Activated T-helper 2 cell treated with anti-CD3 and anti-CD28 coated beads, Interferon-gamma antibody, Interleukin-2, Interleukin-4, amounts not matched to agents 10 μg/mL and 5 μg/mL and 100 μg/mL, durations not matched to agents 14 hours and 24 hours and 36 hours (primary cell): ENCODE results near the gene GNG12. TPM values are rescaled to one million over a fixed set of nuclear protein-coding genes. Genes with fewer than 3 reads are reported as not detected.

Source experiments
- DNase-seq: peaks from one replicate; pipeline ENCODE4 v3.0.0; 2021; ENCODE audit warnings: low spot score
- H3K27ac Mint-ChIP-seq: one replicate; pipeline ENCODE4 v1.8.0; 2021; ENCODE audit warnings: mixed read lengths
- H3K27me3 Mint-ChIP-seq: one replicate; pipeline ENCODE4 v1.8.0; 2021; ENCODE audit warnings: low read depth, mixed read lengths
- H3K36me3 Mint-ChIP-seq: one replicate; pipeline ENCODE4 v1.8.0; 2021; ENCODE audit warnings: low read depth, mixed read lengths
- H3K4me1 Mint-ChIP-seq: one replicate; pipeline ENCODE4 v1.8.0; 2021; ENCODE audit warnings: low read depth, mixed read lengths
- H3K4me3 Mint-ChIP-seq: one replicate; pipeline ENCODE4 v1.8.0; 2021; ENCODE audit warnings: low read depth, mild to moderate bottlenecking, moderate library complexity, mixed read lengths
- H3K9me3 Mint-ChIP-seq: one replicate; pipeline ENCODE4 v1.8.0; 2021; ENCODE audit warnings: mixed read lengths
- intact Hi-C: fragments of 100-400 bp; cut with micrococcal nuclease; formaldehyde crosslinking; loops from one replicate; pipeline ENCODE4 v1.15.1; 2023
- total RNA-seq: library from RNA; stranded (reverse); gene quantifications from 2 replicates; pipeline ENCODE4 v1.2.3, GENCODE V29; 2022

GNG12 gene
- total RNA-seq, 1 donor from 2014 or later, result 0.16 TPM

DNA sequence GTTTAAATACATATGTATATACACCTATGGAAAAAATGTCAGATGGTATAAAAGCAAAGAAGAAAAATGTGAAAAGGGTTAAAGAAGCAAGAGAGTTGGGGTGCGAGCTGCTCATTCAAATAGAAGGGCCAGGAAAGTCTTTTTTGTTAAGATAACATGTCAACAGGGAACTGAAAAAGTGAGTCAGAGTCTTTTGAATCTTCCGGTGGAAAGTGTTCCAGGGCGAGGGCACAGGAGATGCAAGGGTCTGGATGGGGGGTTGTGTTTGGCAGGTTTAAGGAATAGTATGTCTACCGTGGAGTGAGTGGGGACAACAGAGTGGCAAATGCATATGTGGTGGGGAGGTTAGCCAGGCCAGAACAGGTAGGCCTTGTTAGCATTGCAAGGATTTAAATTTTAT lies 22.2 kb upstream of the GNG12 start:
- Mint-ChIP-seq H3K36me3 (no peaks in the 10 kb centered on the region), H3K9me3 (no peaks in the 10 kb centered on the region), H3K4me1 (no peaks in the 10 kb centered on the region), H3K4me3 (no peak overlapping the region), H3K27me3 (peaks cover 10% of the 10 kb centered on the region), H3K27ac (no peak overlapping the region)
- no peak for DNase-seq
- intact Hi-C loops, result no loop called here

DNA sequence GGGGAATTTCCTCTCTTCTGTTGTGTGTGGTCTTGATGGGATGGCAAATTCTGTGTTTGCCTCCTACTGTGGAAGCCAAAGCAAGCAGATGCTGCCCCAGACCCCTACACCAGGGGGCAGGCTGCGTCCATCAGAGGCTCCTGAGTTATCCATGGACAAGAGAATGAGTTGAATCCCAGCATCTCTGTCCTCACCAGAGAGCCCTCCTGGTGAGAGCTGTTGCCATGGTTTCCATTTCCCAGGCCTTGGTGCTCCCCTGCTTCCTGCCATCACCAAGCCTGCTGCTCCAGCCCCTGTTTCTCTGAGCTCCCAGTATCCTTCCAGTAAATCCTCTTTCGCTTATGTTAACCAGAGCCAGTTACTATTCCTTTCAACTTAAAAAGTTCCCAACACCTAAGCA lies 20.4 kb upstream of the GNG12 start:
- H3K9me3 Mint-ChIP-seq, result no peaks in the 10 kb centered on the region
- intact Hi-C loops, result loop anchor here (5.0 kb wide), 3 partner anchors 159 to 1884 kb away; no protein-coding TSS in a partner anchor
- H3K36me3 Mint-ChIP-seq, result no peaks in the 10 kb centered on the region
- no peak overlapping the region for H3K4me3 Mint-ChIP-seq
- H3K27me3 Mint-ChIP-seq, result peaks cover 10% of the 10 kb centered on the region
- no peak for DNase-seq
- no peaks in the 10 kb centered on the region for H3K4me1 Mint-ChIP-seq
- no peak overlapping the region for H3K27ac Mint-ChIP-seq

DNA sequence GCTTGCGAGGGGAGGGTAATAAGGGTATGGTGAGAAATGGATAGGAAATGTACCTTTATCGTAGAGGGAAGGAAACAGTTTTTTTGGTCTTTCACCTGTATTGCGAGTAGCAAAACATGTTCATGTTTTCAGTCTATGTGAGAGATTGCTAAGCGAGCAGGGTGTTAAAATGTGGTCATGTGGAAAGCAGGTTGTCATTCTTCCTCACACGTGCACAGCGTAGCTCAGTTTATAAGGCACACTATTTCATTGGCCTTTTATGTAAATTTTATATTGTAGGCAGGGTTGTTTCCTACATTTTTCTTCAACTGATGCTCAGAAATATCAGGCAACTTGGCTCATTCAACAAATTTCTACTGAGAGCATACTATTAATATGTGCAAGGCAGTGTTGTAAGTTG lies 18.5 kb upstream of the GNG12 start:
- Mint-ChIP-seq H3K27me3 (peaks cover 8% of the 10 kb centered on the region), H3K9me3 (no peaks in the 10 kb centered on the region), H3K27ac (no peak overlapping the region), H3K36me3 (no peaks in the 10 kb centered on the region), H3K4me3 (no peak overlapping the region), H3K4me1 (no peaks in the 10 kb centered on the region)
- DNase-seq, result no peak
- intact Hi-C loops, result loop anchor here (5.0 kb wide), 3 partner anchors 161 to 1886 kb away; no protein-coding TSS in a partner anchor

- Mint-ChIP-seq H3K27ac (no peak overlapping the region), H3K36me3 (no peaks in the 10 kb centered on the region), H3K27me3 (peaks cover 10% of the 10 kb centered on the region), H3K4me1 (no peaks in the 10 kb centered on the region), H3K4me3 (no peak overlapping the region), H3K9me3 (no peaks in the 10 kb centered on the region)
- DNase-seq, result no peak
- intact Hi-C loops, result loop anchor here (5.0 kb wide), 3 partner anchors 162 to 1887 kb away; no protein-coding TSS in a partner anchor
Measured at GRCh38 chr1:67850611-67851075, 17.4 kb upstream of the GNG12 start.

DNA sequence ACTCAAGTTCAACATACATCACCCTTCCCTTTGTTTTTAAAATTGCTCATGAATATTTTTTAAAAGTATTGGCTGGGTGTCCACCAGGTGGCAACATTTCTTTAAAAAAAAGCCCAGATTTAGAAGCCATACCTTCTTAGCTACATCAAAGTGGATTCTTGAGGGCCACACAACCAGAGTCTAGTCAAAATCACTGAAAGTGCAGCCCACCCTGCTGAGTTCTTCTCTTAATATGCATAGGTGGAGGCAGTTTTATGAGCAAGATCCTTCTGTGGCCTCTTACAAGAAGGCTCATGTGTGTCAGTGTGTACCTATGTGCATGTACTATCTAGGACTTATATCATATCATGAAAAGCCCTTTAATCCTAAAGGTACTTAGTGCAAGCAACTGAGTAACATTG lies 16.9 kb upstream of the GNG12 start:
- intact Hi-C loops, result loop anchor here (5.0 kb wide), 3 partner anchors 162 to 1887 kb away; no protein-coding TSS in a partner anchor
- H3K9me3 Mint-ChIP-seq, result no peaks in the 10 kb centered on the region
- no peak overlapping the region for H3K27ac Mint-ChIP-seq
- no peak for DNase-seq
- no peak overlapping the region for H3K4me3 Mint-ChIP-seq
- peaks cover 6% of the 10 kb centered on the region for H3K27me3 Mint-ChIP-seq
- no peaks in the 10 kb centered on the region for H3K36me3 Mint-ChIP-seq
- H3K4me1 Mint-ChIP-seq, result no peaks in the 10 kb centered on the region

DNA sequence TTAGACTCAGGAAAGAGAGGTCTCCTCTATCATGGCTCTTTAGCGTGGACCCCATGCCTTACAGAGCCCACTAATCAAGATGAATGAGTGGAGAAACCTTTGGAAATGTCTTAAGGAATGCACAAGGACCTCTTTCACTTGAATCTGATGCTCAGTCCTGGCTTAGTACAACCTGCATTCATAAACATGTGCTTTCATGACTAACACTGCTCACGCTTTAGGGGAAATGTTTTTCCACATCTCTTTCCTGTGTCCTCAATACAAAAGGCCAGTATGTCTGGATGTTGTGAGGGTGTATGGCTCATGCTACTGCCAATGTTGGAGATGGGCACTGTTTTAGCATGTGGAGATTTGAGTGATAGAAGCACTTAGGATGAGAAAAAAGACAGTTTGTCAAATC lies 14.2 kb upstream of the GNG12 start:
- Mint-ChIP-seq H3K27me3 (peaks cover 11% of the 10 kb centered on the region), H3K36me3 (no peaks in the 10 kb centered on the region), H3K27ac (no peak overlapping the region), H3K4me3 (no peak overlapping the region), H3K4me1 (no peaks in the 10 kb centered on the region), H3K9me3 (no peaks in the 10 kb centered on the region)
- DNase-seq, result no peak
- intact Hi-C loops, result no loop called here

DNA sequence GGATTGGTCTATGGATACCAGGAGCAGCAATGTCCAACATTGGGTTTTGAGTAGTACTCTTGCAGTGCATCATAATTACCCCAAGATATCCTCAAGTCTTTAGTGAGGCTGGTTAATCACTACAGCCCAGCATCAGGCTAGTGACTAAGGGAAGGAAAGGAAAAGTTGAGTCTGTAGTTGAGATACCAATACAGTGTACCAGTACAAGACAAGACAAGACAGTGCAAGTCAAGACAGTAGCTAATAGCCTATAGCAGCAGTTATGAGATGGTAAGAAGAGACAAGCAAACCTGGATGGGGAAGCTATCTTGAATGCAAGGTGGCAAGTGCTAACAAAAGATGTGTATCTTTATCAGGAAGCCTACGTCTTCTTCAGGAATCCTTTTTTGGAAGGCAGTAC lies 13.3 kb upstream of the GNG12 start:
- no peaks in the 10 kb centered on the region for H3K36me3 Mint-ChIP-seq
- no peak overlapping the region for H3K27ac Mint-ChIP-seq
- DNase-seq, result no peak
- intact Hi-C loops, result no loop called here
- no peaks in the 10 kb centered on the region for H3K4me1 Mint-ChIP-seq
- H3K27me3 Mint-ChIP-seq, result peaks cover 16% of the 10 kb centered on the region
- no peaks in the 10 kb centered on the region for H3K9me3 Mint-ChIP-seq
- no peak overlapping the region for H3K4me3 Mint-ChIP-seq

GRCh38 chr1:67844988-67845387 lies 11.7 kb upstream of the GNG12 start:
- no peaks in the 10 kb centered on the region for H3K36me3 Mint-ChIP-seq
- H3K4me3 Mint-ChIP-seq, result no peak overlapping the region
- intact Hi-C loops, result no loop called here
- no peak overlapping the region for H3K27ac Mint-ChIP-seq
- DNase-seq, result no peak
- H3K27me3 Mint-ChIP-seq, result peaks cover 23% of the 10 kb centered on the region
- no peaks in the 10 kb centered on the region for H3K4me1 Mint-ChIP-seq
- H3K9me3 Mint-ChIP-seq, result no peaks in the 10 kb centered on the region

DNA sequence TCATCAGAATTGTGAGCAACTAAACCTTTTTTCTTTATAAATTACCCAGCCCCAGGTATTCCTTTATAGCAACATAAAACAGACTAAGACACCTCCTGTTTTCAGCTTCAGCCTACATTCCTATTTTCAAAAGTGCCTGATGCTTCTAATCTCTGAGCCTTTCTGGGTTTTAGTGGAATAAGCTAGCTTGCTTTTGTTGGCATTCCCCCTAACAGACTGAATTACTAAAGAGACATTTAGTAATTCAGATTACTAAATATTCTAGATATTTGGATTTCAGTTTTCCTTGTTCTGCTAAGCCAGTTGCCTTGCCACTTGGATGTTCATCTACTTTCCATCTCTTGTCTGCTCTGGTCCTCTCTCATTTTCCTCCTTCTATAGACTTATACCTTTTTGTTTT lies 10.5 kb upstream of the GNG12 start:
- no peak overlapping the region for H3K27ac Mint-ChIP-seq
- no peaks in the 10 kb centered on the region for H3K9me3 Mint-ChIP-seq
- no peaks in the 10 kb centered on the region for H3K4me1 Mint-ChIP-seq
- intact Hi-C loops, result no loop called here
- no peak overlapping the region for H3K4me3 Mint-ChIP-seq
- H3K27me3 Mint-ChIP-seq, result peaks cover 28% of the 10 kb centered on the region
- no peaks in the 10 kb centered on the region for H3K36me3 Mint-ChIP-seq
- no peak for DNase-seq

- no peaks in the 10 kb centered on the region for H3K9me3 Mint-ChIP-seq
- no peak overlapping the region for H3K4me3 Mint-ChIP-seq
- peaks cover 32% of the 10 kb centered on the region for H3K27me3 Mint-ChIP-seq
- no peak overlapping the region for H3K27ac Mint-ChIP-seq
- no peaks in the 10 kb centered on the region for H3K36me3 Mint-ChIP-seq
- H3K4me1 Mint-ChIP-seq, result no peaks in the 10 kb centered on the region
- intact Hi-C loops, result no loop called here
- DNase-seq, result no peak
Measured at GRCh38 chr1:67843331-67843730, 10.1 kb upstream of the GNG12 start.

DNA sequence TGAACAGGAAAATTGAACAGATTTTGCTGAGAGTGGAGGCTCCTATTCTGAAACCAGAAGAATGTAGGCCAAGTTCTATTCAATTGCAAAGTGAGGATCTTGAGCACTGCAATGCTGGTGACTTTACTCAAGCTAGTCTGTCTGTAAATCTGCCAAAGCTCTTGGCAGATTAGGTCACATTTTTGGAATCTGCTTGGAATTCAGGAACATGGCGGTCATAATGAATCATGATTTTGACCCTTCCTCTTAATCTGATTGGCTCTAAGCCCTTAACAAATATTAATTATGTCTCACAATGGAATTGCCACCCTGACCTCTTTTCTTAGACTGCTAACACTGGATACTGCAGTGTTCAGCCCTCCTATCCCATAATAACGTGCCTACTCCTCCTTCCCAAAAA lies 7.2 kb upstream of the GNG12 start:
- Mint-ChIP-seq H3K4me3 (no peak overlapping the region), H3K27ac (no peak overlapping the region), H3K27me3 (peaks cover 52% of the 10 kb centered on the region), H3K9me3 (no peaks in the 10 kb centered on the region), H3K36me3 (no peaks in the 10 kb centered on the region), H3K4me1 (no peaks in the 10 kb centered on the region)
- DNase-seq, result no peak
- intact Hi-C loops, result no loop called here

- H3K27ac Mint-ChIP-seq, result no peak overlapping the region
- intact Hi-C loops, result no loop called here
- DNase-seq, result no peak
- no peaks in the 10 kb centered on the region for H3K36me3 Mint-ChIP-seq
- H3K4me1 Mint-ChIP-seq, result no peaks in the 10 kb centered on the region
- no peak overlapping the region for H3K4me3 Mint-ChIP-seq
- peaks cover 56% of the 10 kb centered on the region for H3K27me3 Mint-ChIP-seq
- H3K9me3 Mint-ChIP-seq, result no peaks in the 10 kb centered on the region
Measured at GRCh38 chr1:67839826-67840225, 6.6 kb upstream of the GNG12 start.

DNA sequence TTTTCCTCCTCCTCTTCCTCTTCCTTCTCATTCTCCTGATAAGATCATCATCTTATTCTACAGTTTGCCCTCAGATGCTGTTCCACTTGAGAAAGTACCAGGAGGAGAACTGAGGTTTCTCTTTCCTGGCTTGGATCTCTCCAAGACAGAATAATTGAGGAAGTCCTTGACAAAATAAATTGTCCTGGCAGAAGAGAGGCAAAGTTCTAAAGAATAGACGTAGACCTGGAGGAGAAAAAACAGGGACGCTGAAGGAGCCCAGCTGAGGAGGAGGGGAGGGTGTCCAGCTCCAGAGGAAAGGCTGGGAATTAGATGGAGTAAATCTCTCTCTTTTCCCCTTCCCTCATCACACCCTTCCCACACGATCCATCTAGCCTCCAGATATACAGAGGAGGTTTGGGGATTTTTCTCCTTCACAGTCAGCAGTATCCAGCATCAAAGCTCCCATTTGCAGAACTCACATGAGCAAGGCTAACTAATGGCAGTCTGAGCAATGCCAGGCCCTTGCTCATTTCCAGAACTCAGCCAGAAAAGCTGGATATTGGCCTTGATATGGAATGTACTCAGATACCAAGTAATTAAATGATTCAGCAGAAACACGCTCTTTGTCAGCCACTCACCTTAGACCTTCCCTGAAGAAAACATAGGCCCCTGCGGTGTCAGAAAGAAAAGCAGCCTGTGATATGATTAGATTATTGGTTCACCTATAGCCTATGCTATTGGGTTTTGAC lies 5.1 kb upstream of the GNG12 start:
- Mint-ChIP-seq H3K4me3 (no peak overlapping the region), H3K27me3 (peaks cover 66% of the 10 kb centered on the region), H3K27ac (no peak overlapping the region), H3K36me3 (no peaks in the 10 kb centered on the region), H3K9me3 (no peaks in the 10 kb centered on the region), H3K4me1 (peaks cover 2% of the 10 kb centered on the region)
- DNase-seq, result no peak
- intact Hi-C loops, result no loop called here
